K562 (cell line): Measurements from ENCODE around the gene FAM200A. TPM values are rescaled to one million over a fixed set of nuclear protein-coding genes. Genes with fewer than 3 reads are reported as not detected.
A peak's percentile ranks its signal among the peaks of the same experiment; 100 is the strongest.

Experiments used
- ADNP ChIP-seq: fragments of 200-800 bp; sonication (Bioruptor generic); IDR thresholded peaks from 2 replicates; pipeline ENCODE4 v1.6.1; 2016; ENCODE audit warnings: missing genetic modification characterization, missing compliant biosample characterization
- CEBPG ChIP-seq, 3 experiments: fragments of 200-800 bp in 1 of 3; sonication (Bioruptor generic) in 1 of 3; sonication (generic) in 1 of 3; formaldehyde crosslinking in 1 of 3; IDR thresholded peaks in 2 of 3; conservative IDR thresholded peaks in 1 of 3; 2 replicates each; pipeline versions ENCODE4 v1.6.1 to v1.8.0; 2016 to 2022; ENCODE audit warnings: missing compliant biosample characterization in 2 of 3, missing genetic modification characterization in 2 of 3, mild to moderate bottlenecking in 1 of 3, missing genetic modification reagents in 1 of 3
- CREB1 ChIP-seq, 2 experiments: sonication (generic) in 1 of 2; formaldehyde crosslinking in 1 of 2; IDR thresholded peaks; 2 replicates each; pipeline versions ENCODE4 v1.6.1 to v1.8.0; 2012 to 2022; ENCODE audit warnings: inconsistent platforms in 1 of 2, mild to moderate bottlenecking in 1 of 2, missing genetic modification reagents in 1 of 2, moderate library complexity in 1 of 2
- ESRRA ChIP-seq: fragments of 450-650 bp; IDR thresholded peaks from 2 replicates; pipeline ENCODE4 v1.6.1; 2014; ENCODE audit warnings: low read depth, mild to moderate bottlenecking, moderate library complexity, borderline replicate concordance
- FIP1L1 ChIP-seq: fragments of 200-400 bp; formaldehyde crosslinking; IDR thresholded peaks from 2 replicates; pipeline ENCODE4 v1.6.1; 2018; ENCODE audit warnings: mild to moderate bottlenecking, low read depth, low read length; ENCODE audit not compliant: poor library complexity, severe bottlenecking
- HEY1 ChIP-seq: fragments of 250-450 bp; sonication (Bioruptor Pico); IDR thresholded peaks from 2 replicates; pipeline ENCODE4 v1.5.0; 2020; ENCODE audit warnings: mild to moderate bottlenecking, moderate library complexity, borderline replicate concordance
- MTA3 ChIP-seq: fragments of 450-650 bp; formaldehyde crosslinking; IDR thresholded peaks from 2 replicates; pipeline ENCODE4 v1.6.1; 2017; ENCODE audit warnings: mild to moderate bottlenecking, borderline replicate concordance
- PHTF2 ChIP-seq: fragments of 250-450 bp; sonication (Bioruptor Pico); IDR thresholded peaks from 2 replicates; pipeline ENCODE4 v1.5.0; 2021; ENCODE audit warnings: mild to moderate bottlenecking
- SLC30A9 ChIP-seq: fragments of 250-450 bp; sonication (Bioruptor Pico); IDR thresholded peaks from 2 replicates; pipeline ENCODE4 v1.8.0; 2022; ENCODE audit warnings: mild to moderate bottlenecking, moderate library complexity
- SP2 ChIP-seq: IDR thresholded peaks from 2 replicates; pipeline ENCODE4 v1.6.1; 2011; ENCODE audit warnings: mild to moderate bottlenecking, low read depth, low read length, moderate library complexity; ENCODE audit not compliant: poor library complexity, severe bottlenecking; ENCODE audit errors: extremely low read depth
- STAT5A ChIP-seq: IDR thresholded peaks from 2 replicates; pipeline ENCODE4 v1.6.1; 2012; ENCODE audit warnings: low read length, inconsistent platforms, borderline replicate concordance
- TCF3 ChIP-seq: sonication (generic); formaldehyde crosslinking; IDR thresholded peaks from 2 replicates; pipeline ENCODE4 v1.4.0; 2020; ENCODE audit warnings: mild to moderate bottlenecking, missing genetic modification reagents
- ZNF232 ChIP-seq: sonication (generic); formaldehyde crosslinking; IDR thresholded peaks from 2 replicates; pipeline ENCODE4 v1.8.0; 2022; ENCODE audit warnings: mild to moderate bottlenecking, missing genetic modification reagents
- polyA plus RNA-seq, 8 experiments: library from polyadenylated mRNA; depleted of rRNA in 4 of 8; stranded (reverse) in 5 of 8; unstranded in 3 of 8; fragments of >200 nt; fragmentation: Nextera tagmentation in 2 of 8; fragmentation: Illumina TruSeq in 1 of 8; extraction: Ambion mirVana in 2 of 8; extraction: Trizol in 1 of 8; gene quantifications; 2 replicates each; pipeline versions ENCODE4 v1.2.1 to v1.2.3, GENCODE V29; 2011 to 2014; ENCODE audit warnings: inconsistent platforms in 1 of 8, missing spikeins in 1 of 8
- total RNA-seq, 7 experiments: library from RNA; depleted of rRNA in 6 of 7; stranded (reverse); fragments of >200 nt in 6 of 7; fragmentation: Illumina TruSeq in 2 of 7; extraction: Trizol in 2 of 7; gene quantifications; 2 replicates each; pipeline versions ENCODE4 v1.2.1 to v1.2.3, GENCODE V29; 2011 to 2021; ENCODE audit warnings: low replicate concordance in 1 of 7
- TF ChIP-seq, protein P1 (sequence below): IDR thresholded peaks from 2 replicates; pipeline ENCODE4 v1.6.1; 2011; ENCODE audit warnings: borderline replicate concordance, low read depth, mild to moderate bottlenecking, moderate library complexity, low read length; ENCODE audit not compliant: insufficient read depth, poor library complexity, severe bottlenecking
- TF ChIP-seq, protein P2 (sequence below): sonication (generic); formaldehyde crosslinking; IDR thresholded peaks from 2 replicates; pipeline ENCODE4 v1.8.0; 2022; ENCODE audit warnings: mild to moderate bottlenecking, missing genetic modification reagents
- TF ChIP-seq, protein P3 (sequence below): fragments of 250-450 bp; sonication (Bioruptor Pico); IDR thresholded peaks from 2 replicates; pipeline ENCODE4 v1.4.0; 2020; ENCODE audit warnings: mild to moderate bottlenecking
- TF ChIP-seq, protein P4 (sequence below): sonication (generic); formaldehyde crosslinking; IDR thresholded peaks from 2 replicates; pipeline ENCODE4 v1.8.0; 2023; ENCODE audit warnings: mild to moderate bottlenecking, missing genetic modification reagents

Gene FAM200A
- total and polyA plus RNA-seq, 9 of the 15 experiments (the other 6 are each of a cell fraction or from before 2014, with no cell fraction given): 3.3 to 11.2 (median 8.3) TPM

- TF ChIP-seq, protein P1, sequence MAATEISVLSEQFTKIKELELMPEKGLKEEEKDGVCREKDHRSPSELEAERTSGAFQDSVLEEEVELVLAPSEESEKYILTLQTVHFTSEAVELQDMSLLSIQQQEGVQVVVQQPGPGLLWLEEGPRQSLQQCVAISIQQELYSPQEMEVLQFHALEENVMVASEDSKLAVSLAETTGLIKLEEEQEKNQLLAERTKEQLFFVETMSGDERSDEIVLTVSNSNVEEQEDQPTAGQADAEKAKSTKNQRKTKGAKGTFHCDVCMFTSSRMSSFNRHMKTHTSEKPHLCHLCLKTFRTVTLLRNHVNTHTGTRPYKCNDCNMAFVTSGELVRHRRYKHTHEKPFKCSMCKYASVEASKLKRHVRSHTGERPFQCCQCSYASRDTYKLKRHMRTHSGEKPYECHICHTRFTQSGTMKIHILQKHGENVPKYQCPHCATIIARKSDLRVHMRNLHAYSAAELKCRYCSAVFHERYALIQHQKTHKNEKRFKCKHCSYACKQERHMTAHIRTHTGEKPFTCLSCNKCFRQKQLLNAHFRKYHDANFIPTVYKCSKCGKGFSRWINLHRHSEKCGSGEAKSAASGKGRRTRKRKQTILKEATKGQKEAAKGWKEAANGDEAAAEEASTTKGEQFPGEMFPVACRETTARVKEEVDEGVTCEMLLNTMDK: peak; percentile 2
- peak; percentile 34 for TF ChIP-seq CREB1 (IDR thresholded peaks at IDR 0.05)
- TF ChIP-seq CREB1 (CRISPR knock-in tag; IDR thresholded peaks at IDR 0.05): peak; percentile 67
- TF ChIP-seq, protein P2, sequence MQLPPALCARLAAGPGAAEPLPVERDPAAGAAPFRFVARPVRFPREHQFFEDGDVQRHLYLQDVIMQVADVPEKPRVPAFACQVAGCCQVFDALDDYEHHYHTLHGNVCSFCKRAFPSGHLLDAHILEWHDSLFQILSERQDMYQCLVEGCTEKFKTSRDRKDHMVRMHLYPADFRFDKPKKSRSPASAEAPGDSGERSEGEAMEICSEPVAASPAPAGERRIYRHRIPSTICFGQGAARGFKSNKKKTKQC: peak; percentile 69
- no peak for TF ChIP-seq PHTF2 (CRISPR knock-in tag)
- peak; percentile 22; the same call in 1 of the 2 replicates for TF ChIP-seq CEBPG (CRISPR knock-in tag; IDR thresholded peaks at IDR 0.05)
- no peak for TF ChIP-seq CEBPG (tag; conservative IDR thresholded peaks at IDR 0.05 in 1 of 2, IDR thresholded peaks at IDR 0.05 in 1 of 2)
- TF ChIP-seq, protein P3, sequence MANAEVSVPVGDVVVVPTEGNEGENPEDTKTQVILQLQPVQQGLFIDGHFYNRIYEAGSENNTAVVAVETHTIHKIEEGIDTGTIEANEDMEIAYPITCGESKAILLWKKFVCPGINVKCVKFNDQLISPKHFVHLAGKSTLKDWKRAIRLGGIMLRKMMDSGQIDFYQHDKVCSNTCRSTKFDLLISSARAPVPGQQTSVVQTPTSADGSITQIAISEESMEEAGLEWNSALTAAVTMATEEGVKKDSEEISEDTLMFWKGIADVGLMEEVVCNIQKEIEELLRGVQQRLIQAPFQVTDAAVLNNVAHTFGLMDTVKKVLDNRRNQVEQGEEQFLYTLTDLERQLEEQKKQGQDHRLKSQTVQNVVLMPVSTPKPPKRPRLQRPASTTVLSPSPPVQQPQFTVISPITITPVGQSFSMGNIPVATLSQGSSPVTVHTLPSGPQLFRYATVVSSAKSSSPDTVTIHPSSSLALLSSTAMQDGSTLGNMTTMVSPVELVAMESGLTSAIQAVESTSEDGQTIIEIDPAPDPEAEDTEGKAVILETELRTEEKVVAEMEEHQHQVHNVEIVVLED (CRISPR knock-in tag): no peak
- no peak; the same call in 1 of the 2 replicates for TF ChIP-seq ZNF232
- TF ChIP-seq SLC30A9 (CRISPR knock-in tag): no peak
- no peak for TF ChIP-seq STAT5A
- TF ChIP-seq, protein P4, sequence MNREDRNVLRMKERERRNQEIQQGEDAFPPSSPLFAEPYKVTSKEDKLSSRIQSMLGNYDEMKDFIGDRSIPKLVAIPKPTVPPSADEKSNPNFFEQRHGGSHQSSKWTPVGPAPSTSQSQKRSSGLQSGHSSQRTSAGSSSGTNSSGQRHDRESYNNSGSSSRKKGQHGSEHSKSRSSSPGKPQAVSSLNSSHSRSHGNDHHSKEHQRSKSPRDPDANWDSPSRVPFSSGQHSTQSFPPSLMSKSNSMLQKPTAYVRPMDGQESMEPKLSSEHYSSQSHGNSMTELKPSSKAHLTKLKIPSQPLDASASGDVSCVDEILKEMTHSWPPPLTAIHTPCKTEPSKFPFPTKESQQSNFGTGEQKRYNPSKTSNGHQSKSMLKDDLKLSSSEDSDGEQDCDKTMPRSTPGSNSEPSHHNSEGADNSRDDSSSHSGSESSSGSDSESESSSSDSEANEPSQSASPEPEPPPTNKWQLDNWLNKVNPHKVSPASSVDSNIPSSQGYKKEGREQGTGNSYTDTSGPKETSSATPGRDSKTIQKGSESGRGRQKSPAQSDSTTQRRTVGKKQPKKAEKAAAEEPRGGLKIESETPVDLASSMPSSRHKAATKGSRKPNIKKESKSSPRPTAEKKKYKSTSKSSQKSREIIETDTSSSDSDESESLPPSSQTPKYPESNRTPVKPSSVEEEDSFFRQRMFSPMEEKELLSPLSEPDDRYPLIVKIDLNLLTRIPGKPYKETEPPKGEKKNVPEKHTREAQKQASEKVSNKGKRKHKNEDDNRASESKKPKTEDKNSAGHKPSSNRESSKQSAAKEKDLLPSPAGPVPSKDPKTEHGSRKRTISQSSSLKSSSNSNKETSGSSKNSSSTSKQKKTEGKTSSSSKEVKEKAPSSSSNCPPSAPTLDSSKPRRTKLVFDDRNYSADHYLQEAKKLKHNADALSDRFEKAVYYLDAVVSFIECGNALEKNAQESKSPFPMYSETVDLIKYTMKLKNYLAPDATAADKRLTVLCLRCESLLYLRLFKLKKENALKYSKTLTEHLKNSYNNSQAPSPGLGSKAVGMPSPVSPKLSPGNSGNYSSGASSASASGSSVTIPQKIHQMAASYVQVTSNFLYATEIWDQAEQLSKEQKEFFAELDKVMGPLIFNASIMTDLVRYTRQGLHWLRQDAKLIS (CRISPR knock-in tag): no peak; the same call in none of the 2 replicates
- TF ChIP-seq ESRRA: peak; percentile 65
- TF ChIP-seq MTA3: peak; percentile 82; the same call in 1 of the 2 replicates
- TF ChIP-seq FIP1L1: peak; percentile 86
- TF ChIP-seq HEY1 (CRISPR knock-in tag): peak; percentile 34; the same call in 1 of the 2 replicates
- TF ChIP-seq SP2: peak; percentile 12
- TF ChIP-seq TCF3 (CRISPR knock-in tag): no peak
- TF ChIP-seq ADNP (tag): no peak
Measured at GRCh38 chr7:99558306-99559174, 6.6 kb upstream of the FAM200A start, which contains the start of gene ZNF655 (continued).
